SK-N-SH (cell line): ENCODE data around the gene SP9. TPM values are rescaled to one million over a fixed set of nuclear protein-coding genes. Genes with fewer than 3 reads are reported as not detected.

Experiments
- CTCF ChIA-PET: fragments of 300-600, 350-600 bp; formaldehyde crosslinking; extraction: SDS; loops from one replicate; lab custom pipeline; 2021; lab: Yijun Ruan, JAX
- POLR2A ChIA-PET: fragments of 350-600 bp; sonication (Branson Sonifier 250); formaldehyde crosslinking; extraction: SDS; loops from one replicate; lab custom pipeline; 2020; ENCODE audit warnings: antibody characterized with exemption, inconsistent platforms; lab: Yijun Ruan, JAX
- DNase-seq: peaks from one replicate; pipeline ENCODE4 v3.0.0; 2012
- H2AFZ ChIP-seq: fragments of 200-600 bp; sonication (generic); 2 replicates; pipeline ENCODE4 v1.8.1; 2016; ENCODE audit warnings: antibody characterized with exemption, mild to moderate bottlenecking, low read depth
- H3F3A ChIP-seq: fragments of 200-600 bp; sonication (generic); replicated peaks from 2 replicates; pipeline ENCODE3; 2016; ENCODE audit warnings: antibody characterized with exemption, mild to moderate bottlenecking; ENCODE audit not compliant: insufficient read depth
- H3K27ac ChIP-seq, 2 experiments: fragments of 200-500 bp in 1 of 2; fragments of 200-600 bp in 1 of 2; sonication (Bioruptor generic) in 1 of 2; sonication (generic), shearing (Covaris generic) in 1 of 2; 2 replicates each; pipeline versions ENCODE4 v1.5.1 to v1.6.1; 2014 to 2016; ENCODE audit warnings: low read depth in 2 of 2, inconsistent platforms in 1 of 2, low read length in 1 of 2, mild to moderate bottlenecking in 1 of 2, mixed read lengths in 1 of 2
- H3K27me3 ChIP-seq: fragments of 200-600 bp; sonication (generic), shearing (Covaris generic); 2 replicates; pipeline ENCODE4 v1.6.1; 2016; ENCODE audit warnings: mixed run types; ENCODE audit not compliant: insufficient read depth
- H3K36me3 ChIP-seq, 2 experiments: fragments of 200-500 bp in 1 of 2; fragments of 200-600 bp in 1 of 2; sonication (Bioruptor generic) in 1 of 2; sonication (generic) in 1 of 2; replicated peaks in 1 of 2; 2 replicates each; pipeline versions ENCODE3 to v1.5.1; 2014 to 2016; ENCODE audit warnings: low read length in 1 of 2, mild to moderate bottlenecking in 1 of 2; ENCODE audit not compliant: insufficient read depth in 2 of 2, control insufficient read depth in 1 of 2
- H3K4me1 ChIP-seq, 2 experiments: fragments of 200-500 bp in 1 of 2; fragments of 200-600 bp in 1 of 2; sonication (Bioruptor generic) in 1 of 2; sonication (generic), shearing (Covaris generic) in 1 of 2; 2 replicates each; pipeline versions ENCODE4 v1.5.1 to v1.6.1; 2014 to 2016; ENCODE audit warnings: low read depth in 1 of 2, low read length in 1 of 2, mixed run types in 1 of 2; ENCODE audit not compliant: insufficient read depth in 2 of 2, control insufficient read depth in 1 of 2
- H3K4me2 ChIP-seq: fragments of 200-600 bp; sonication (generic), shearing (Covaris generic); 2 replicates; pipeline ENCODE4 v1.6.1; 2017; ENCODE audit warnings: mixed run types
- H3K4me3 ChIP-seq, 2 experiments: fragments of 200-500 bp in 1 of 2; fragments of 200-600 bp in 1 of 2; sonication (Bioruptor generic) in 1 of 2; sonication (generic), shearing (Covaris generic) in 1 of 2; 2 replicates each; pipeline versions ENCODE4 v1.5.1 to v1.8.1; 2014 to 2016; ENCODE audit warnings: low read depth in 2 of 2, inconsistent platforms in 1 of 2, low read length in 1 of 2, mild to moderate bottlenecking in 1 of 2, mixed read lengths in 1 of 2, moderate library complexity in 1 of 2
- H3K79me2 ChIP-seq: fragments of 200-600 bp; sonication (generic); 2 replicates; pipeline ENCODE4 v1.8.1; 2017; ENCODE audit warnings: mild to moderate bottlenecking; ENCODE audit not compliant: insufficient read depth
- H3K9ac ChIP-seq: fragments of 200-600 bp; sonication (generic); 2 replicates; pipeline ENCODE4 v1.6.1; 2017; ENCODE audit warnings: mixed run types
- H3K9me2 ChIP-seq: fragments of 200-600 bp; sonication (generic); 2 replicates; pipeline ENCODE4 v1.6.1; 2017; ENCODE audit warnings: mixed run types
- H3K9me3 ChIP-seq: fragments of 200-600 bp; sonication (generic); 2 replicates; pipeline ENCODE4 v1.6.1; 2017; ENCODE audit warnings: mixed run types, mild to moderate bottlenecking, moderate library complexity
- H4K20me1 ChIP-seq: fragments of 200-600 bp; sonication (generic); 2 replicates; pipeline ENCODE4 v1.6.1; 2017; ENCODE audit warnings: mild to moderate bottlenecking, mixed run types; ENCODE audit not compliant: insufficient read depth
- FOXJ3 ChIP-seq: sonication (generic); formaldehyde crosslinking; IDR thresholded peaks from 2 replicates; pipeline ENCODE4 v1.5.1; 2020; ENCODE audit warnings: mild to moderate bottlenecking, missing genetic modification reagents
- TAF1 ChIP-seq: IDR thresholded peaks from 2 replicates; pipeline ENCODE4 v1.6.1; 2012; ENCODE audit warnings: low read depth, mild to moderate bottlenecking, low read length, moderate library complexity, borderline replicate concordance
- TCF12 ChIP-seq: IDR thresholded peaks from 2 replicates; pipeline ENCODE4 v1.4.0; 2012
- WGBS: methylation state at CpG from one replicate; pipeline ENCODE4 v1.1.6; 2017; ENCODE audit warnings: low lambda C conversion rate; 5-methylcytosine and 5-hydroxymethylcytosine counted together
- polyA plus RNA-seq, 3 experiments: library from polyadenylated mRNA; depleted of rRNA; stranded (reverse); fragments of >200 nt; gene quantifications; 2 replicates each; pipeline ENCODE4 v1.2.3, GENCODE V29; 2012
- TF ChIP-seq, protein P1 (sequence below): fragments of 150-350 bp; IDR thresholded peaks from 2 replicates; pipeline ENCODE4 v1.6.1; 2016; ENCODE audit warnings: mild to moderate bottlenecking, low read depth, low read length
- TF ChIP-seq, protein P2 (sequence below): IDR thresholded peaks from 2 replicates; pipeline ENCODE4 v1.4.0; 2012; ENCODE audit warnings: low read depth, borderline replicate concordance
- TF ChIP-seq, protein P3 (sequence below): IDR thresholded peaks from 2 replicates; pipeline ENCODE4 v1.4.0; 2012; ENCODE audit warnings: low read depth

Gene SP9
- polyA plus RNA-seq, 1 of the 3 experiments (the other 2 are of a cell fraction) = not detected

DNA sequence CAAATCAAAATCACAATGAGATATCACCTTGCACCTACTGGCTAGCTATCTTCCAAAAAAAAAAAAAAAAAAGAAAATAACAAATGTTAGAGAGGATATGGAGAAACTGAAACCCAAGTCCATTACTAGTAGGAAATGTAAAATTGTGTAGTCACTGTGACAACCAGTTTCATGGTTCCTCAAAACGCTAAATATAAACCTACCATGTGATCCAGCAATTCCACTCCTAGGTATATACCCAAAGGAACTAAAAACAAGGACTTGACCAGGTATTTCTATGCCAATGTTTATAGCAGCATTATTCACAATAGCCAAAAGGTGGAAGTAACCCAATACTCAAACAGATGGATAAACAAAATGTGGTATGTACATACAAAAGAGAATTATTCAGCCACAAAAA lies 49.0 kb downstream of the SP9 start:
- Histone ChIP-seq H2AFZ (no peak overlapping the region), H3K9me2 (no peaks in the 10 kb centered on the region), H3K9me3 (no peaks in the 10 kb centered on the region), H3K79me2 (peaks cover 24% of the 10 kb centered on the region; the same call in 1 of the 2 replicates), H3K27ac (no peak overlapping the region), H3K36me3 (peaks cover 60 to 79% of the 10 kb centered on the region in 2 experiments), H3K9ac (no peak overlapping the region), H3K27me3 (no peaks in the 10 kb centered on the region), H4K20me1 (no peaks in the 10 kb centered on the region), H3K4me2 (no peak overlapping the region), H3K4me1 (no peaks in the 10 kb centered on the region), H3F3A (no peaks in the 10 kb centered on the region), H3K4me3 (no peak overlapping the region)
- DNase-seq = no peak
- 96% methylated on average over 1 of the region's 1 CpG for WGBS
- CTCF ChIA-PET = interaction anchor here (0.7 kb wide), 1 partner anchor 79 kb away, joined by 4 read pairs; no protein-coding TSS in a partner anchor
- TF ChIP-seq, protein P1, sequence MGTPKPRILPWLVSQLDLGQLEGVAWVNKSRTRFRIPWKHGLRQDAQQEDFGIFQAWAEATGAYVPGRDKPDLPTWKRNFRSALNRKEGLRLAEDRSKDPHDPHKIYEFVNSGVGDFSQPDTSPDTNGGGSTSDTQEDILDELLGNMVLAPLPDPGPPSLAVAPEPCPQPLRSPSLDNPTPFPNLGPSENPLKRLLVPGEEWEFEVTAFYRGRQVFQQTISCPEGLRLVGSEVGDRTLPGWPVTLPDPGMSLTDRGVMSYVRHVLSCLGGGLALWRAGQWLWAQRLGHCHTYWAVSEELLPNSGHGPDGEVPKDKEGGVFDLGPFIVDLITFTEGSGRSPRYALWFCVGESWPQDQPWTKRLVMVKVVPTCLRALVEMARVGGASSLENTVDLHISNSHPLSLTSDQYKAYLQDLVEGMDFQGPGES = no peak
- POLR2A ChIA-PET = no interaction called here

DNA sequence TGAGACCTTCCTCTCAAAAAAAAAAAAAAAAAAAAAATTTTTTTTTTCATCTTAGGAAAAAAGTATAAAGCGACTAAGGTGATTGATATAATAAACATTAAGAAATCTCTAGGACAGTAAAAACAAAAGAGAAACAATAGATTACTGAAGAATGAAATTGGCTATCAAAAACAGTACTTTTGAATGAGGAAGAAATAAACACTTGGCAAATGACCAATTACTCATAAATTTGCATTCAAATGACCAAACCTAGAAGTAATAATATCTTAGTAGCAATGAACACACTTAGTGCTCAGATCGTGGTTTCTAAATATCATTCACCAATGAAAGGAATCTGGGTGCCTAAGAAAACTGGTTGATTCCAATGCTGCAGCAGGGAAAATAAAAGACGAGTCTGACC lies 50.4 kb downstream of the SP9 start:
- ChIA-PET POLR2A (no interaction called here), CTCF (no interaction called here)
- no peak overlapping the region for H3K4me3 ChIP-seq

More for the DNA sequence above, 50.4 kb downstream of the SP9 start:
- H3K27me3 ChIP-seq = no peaks in the 10 kb centered on the region
- H3K4me1 ChIP-seq = no peaks in the 10 kb centered on the region
- H3K27ac ChIP-seq = no peak overlapping the region
- H3F3A ChIP-seq = no peaks in the 10 kb centered on the region
- no peaks in the 10 kb centered on the region for H3K9me3 ChIP-seq
- 97% methylated on average over 3 of the region's 3 CpGs for WGBS
- no peak overlapping the region for H3K4me2 ChIP-seq
- DNase-seq = no peak
- 0 out of 2 replicates have a peak, but pooled peaks cover 3% of the 10 kb centered on the region for H4K20me1 ChIP-seq
- no peak overlapping the region for H2AFZ ChIP-seq
- peaks cover 48 to 70% of the 10 kb centered on the region in 2 experiments for H3K36me3 ChIP-seq
- TF ChIP-seq FOXJ3 (CRISPR knock-in tag) (no peak), TCF12 (no peak), TAF1 (no peak)
- TF ChIP-seq, protein P2, sequence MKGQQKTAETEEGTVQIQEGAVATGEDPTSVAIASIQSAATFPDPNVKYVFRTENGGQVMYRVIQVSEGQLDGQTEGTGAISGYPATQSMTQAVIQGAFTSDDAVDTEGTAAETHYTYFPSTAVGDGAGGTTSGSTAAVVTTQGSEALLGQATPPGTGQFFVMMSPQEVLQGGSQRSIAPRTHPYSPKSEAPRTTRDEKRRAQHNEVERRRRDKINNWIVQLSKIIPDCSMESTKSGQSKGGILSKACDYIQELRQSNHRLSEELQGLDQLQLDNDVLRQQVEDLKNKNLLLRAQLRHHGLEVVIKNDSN = no peak
- TF ChIP-seq, protein P3, sequence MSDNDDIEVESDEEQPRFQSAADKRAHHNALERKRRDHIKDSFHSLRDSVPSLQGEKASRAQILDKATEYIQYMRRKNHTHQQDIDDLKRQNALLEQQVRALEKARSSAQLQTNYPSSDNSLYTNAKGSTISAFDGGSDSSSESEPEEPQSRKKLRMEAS = no peak
- no peak overlapping the region for H3K9ac ChIP-seq
- peaks cover 37% of the 10 kb centered on the region for H3K79me2 ChIP-seq
- no peaks in the 10 kb centered on the region for H3K9me2 ChIP-seq

Other genes starting within 250 kb of the SP9 start
- 46.9 and 63.0 TPM in 2 replicates for gene OLA1, start 86.4 kb upstream of the SP9 start, polyA plus RNA-seq (2012; rRNA removed)
- 14.7 and 19.5 TPM in 2 replicates for gene SCRN3, start 60.8 kb downstream of the SP9 start, polyA plus RNA-seq (2012; rRNA removed)
- 3.5 and 7.8 TPM in 2 replicates for gene GPR155, start 152.1 kb downstream of the SP9 start, polyA plus RNA-seq (2012; rRNA removed)